GM11168 (cell line): ENCODE results near the gene TMEM97.
"Not testable (repeated sequence)": the region's sequence is repeated elsewhere in the genome, so short reads cannot be mapped to it uniquely, and the experiment has no call there.

Experiments
- in situ Hi-C: fragments of 300-500 bp; cut with MboI; formaldehyde crosslinking; loops from one replicate; pipeline ENCODE4 v1.12.0; 2022; ENCODE audit warnings: low sequenced_read_pairs; ENCODE audit not compliant: unreplicated experiment

Gene TMEM97

GRCh38 chr17:28335959-28336871 lies 17.2 kb downstream of the TMEM97 start:
- in situ Hi-C loops: no loop called here

- in situ Hi-C loops: no loop called here
Measured at GRCh38 chr17:28338056-28338768, 19.2 kb downstream of the TMEM97 start.

- in situ Hi-C loops: not testable (repeated sequence)
Measured at GRCh38 chr17:28338769-28339212, 19.8 kb downstream of the TMEM97 start.

- in situ Hi-C loops: no loop called here
Measured at GRCh38 chr17:28339431-28339830, 20.4 kb downstream of the TMEM97 start.

GRCh38 chr17:28340374-28340773 lies 21.4 kb downstream of the TMEM97 start:
- in situ Hi-C loops: no loop called here

- in situ Hi-C loops: no loop called here
Measured at GRCh38 chr17:28341516-28341915, 22.5 kb downstream of the TMEM97 start.

- in situ Hi-C loops: no loop called here
Measured at GRCh38 chr17:28342313-28342712, 23.3 kb downstream of the TMEM97 start.

- in situ Hi-C loops: no loop called here
Measured at GRCh38 chr17:28343491-28343932, 24.5 kb downstream of the TMEM97 start.

- in situ Hi-C loops: no loop called here
Measured at GRCh38 chr17:28344011-28344410, 25.0 kb downstream of the TMEM97 start.

- in situ Hi-C loops: no loop called here
Measured at GRCh38 chr17:28344435-28344901, 25.5 kb downstream of the TMEM97 start.

GRCh38 chr17:28345419-28346198 lies 26.6 kb downstream of the TMEM97 start:
- in situ Hi-C loops: no loop called here

GRCh38 chr17:28346199-28346580 lies 27.2 kb downstream of the TMEM97 start:
- in situ Hi-C loops: no loop called here

- in situ Hi-C loops: no loop called here
Measured at GRCh38 chr17:28346746-28347246, 27.8 kb downstream of the TMEM97 start.

- in situ Hi-C loops: no loop called here
Measured at GRCh38 chr17:28347261-28347891, 28.4 kb downstream of the TMEM97 start.

GRCh38 chr17:28348979-28349378 lies 30.0 kb downstream of the TMEM97 start:
- in situ Hi-C loops: no loop called here

- in situ Hi-C loops: no loop called here
Measured at GRCh38 chr17:28350271-28350670, 31.3 kb downstream of the TMEM97 start.

- in situ Hi-C loops: no loop called here
Measured at GRCh38 chr17:28357061-28357900, 38.3 kb downstream of the TMEM97 start, which contains the start of gene POLDIP2. POLDIP2 (minus strand) TSS chr17:28357527; CDS start chr17:28357448, 79 bp downstream.

- in situ Hi-C loops: no loop called here
Measured at GRCh38 chr17:28357901-28358197, 38.8 kb downstream of the TMEM97 start.

GRCh38 chr17:28363186-28363585 lies 44.2 kb downstream of the TMEM97 start:
- in situ Hi-C loops: no loop called here
